RCC 7860 (cell line): Measurements from ENCODE around the gene ZBTB16.

Experiments
- DNase-seq: peaks from one replicate; pipeline ENCODE4 v3.0.0-alpha.2; 2015; ENCODE audit warnings: low spot score
- FAIRE-seq: peaks from 2 replicates; lab custom pipeline; 2012; peaks lifted over from hg19 to GRCh38; lab: Jason Lieb, UNC

The ZBTB16 gene

GRCh38 chr11:114145166-114145775, 85.8 kb downstream of the ZBTB16 start:
- DNase-seq, result no peak
- FAIRE-seq, result no peak

- FAIRE-seq, result no peak
- DNase-seq, result no peak
These were observed 88.0 kb downstream of the ZBTB16 start for GRCh38 chr11:114147375-114148012.

GRCh38 chr11:114148013-114148382, 88.5 kb downstream of the ZBTB16 start:
- FAIRE-seq (no peak), DNase-seq (no peak)

- FAIRE-seq (no peak), DNase-seq (no peak)
These were observed 90.3 kb downstream of the ZBTB16 start for GRCh38 chr11:114149689-114150407.

GRCh38 chr11:114150671-114151070, 91.2 kb downstream of the ZBTB16 start:
- DNase-seq, result no peak
- no peak for FAIRE-seq

- DNase-seq (no peak), FAIRE-seq (no peak)
These were observed 92.1 kb downstream of the ZBTB16 start for GRCh38 chr11:114151631-114152030.

GRCh38 chr11:114152162-114152561, 92.7 kb downstream of the ZBTB16 start:
- no peak for DNase-seq
- FAIRE-seq, result no peak

- DNase-seq (no peak), FAIRE-seq (no peak)
These were observed 93.3 kb downstream of the ZBTB16 start for GRCh38 chr11:114152785-114153184.

GRCh38 chr11:114153224-114153623, 93.7 kb downstream of the ZBTB16 start:
- FAIRE-seq (no peak), DNase-seq (no peak)

GRCh38 chr11:114154271-114155047, 94.9 kb downstream of the ZBTB16 start:
- no peak for FAIRE-seq
- DNase-seq, result no peak

GRCh38 chr11:114155116-114155515, 95.6 kb downstream of the ZBTB16 start:
- no peak for FAIRE-seq
- DNase-seq, result no peak

GRCh38 chr11:114156131-114156581, 96.6 kb downstream of the ZBTB16 start:
- DNase-seq (no peak), FAIRE-seq (no peak)

GRCh38 chr11:114156782-114157181, 97.3 kb downstream of the ZBTB16 start:
- FAIRE-seq (no peak), DNase-seq (no peak)

GRCh38 chr11:114157476-114158050, 98.1 kb downstream of the ZBTB16 start:
- DNase-seq (no peak), FAIRE-seq (no peak)

GRCh38 chr11:114158421-114158820, 98.9 kb downstream of the ZBTB16 start:
- no peak for DNase-seq
- FAIRE-seq, result no peak

GRCh38 chr11:114158886-114159285, 99.4 kb downstream of the ZBTB16 start:
- DNase-seq (no peak), FAIRE-seq (no peak)

- DNase-seq (no peak), FAIRE-seq (no peak)
These were observed 99.8 kb downstream of the ZBTB16 start for GRCh38 chr11:114159320-114159719.

GRCh38 chr11:114159802-114160632, 100.5 kb downstream of the ZBTB16 start:
- FAIRE-seq (peak; percentile 87), DNase-seq (peak; percentile 93)

- no peak for DNase-seq
These were observed 101.4 kb downstream of the ZBTB16 start for GRCh38 chr11:114160894-114161293.

More at GRCh38 chr11:114160894-114161293, 101.4 kb downstream of the ZBTB16 start:
- no peak for FAIRE-seq
